Skeletal muscle tissue (tissue), 4 donors: ENCODE measurements around the gene MBD3L1. TPM values are rescaled to one million over a fixed set of nuclear protein-coding genes. Genes with fewer than 3 reads are reported as not detected.

Experiments used
- H3K27ac ChIP-seq: one replicate; pipeline ENCODE4 v1.7.0; 2013; ENCODE audit warnings: mild to moderate bottlenecking, low read depth, low read length, inconsistent platforms
- H3K27me3 ChIP-seq, 3 donors: one replicate each; pipeline ENCODE4 v1.7.0; 2013; ENCODE audit warnings: low read length in 3 of 3; ENCODE audit not compliant: control insufficient read depth in 3 of 3, insufficient read depth in 3 of 3
- H3K36me3 ChIP-seq, 3 donors: one replicate each; pipeline ENCODE4 v1.7.0; 2013; ENCODE audit warnings: low read length in 3 of 3; ENCODE audit not compliant: control insufficient read depth in 3 of 3, insufficient read depth in 3 of 3
- H3K4me1 ChIP-seq, 3 donors: one replicate each; pipeline ENCODE4 v1.7.0; 2013; ENCODE audit warnings: low read length in 3 of 3, mild to moderate bottlenecking in 3 of 3; ENCODE audit not compliant: control insufficient read depth in 3 of 3, insufficient read depth in 3 of 3
- H3K4me3 ChIP-seq, 3 donors: one replicate each; pipeline ENCODE4 v1.7.0; 2013; ENCODE audit warnings: low read length in 3 of 3
- H3K9ac ChIP-seq, 3 donors: one replicate each; pipeline ENCODE4 v1.7.0; 2013; ENCODE audit warnings: low read length in 3 of 3, mild to moderate bottlenecking in 3 of 3, moderate library complexity in 2 of 3, low read depth in 1 of 3
- H3K9me3 ChIP-seq, 3 donors: one replicate each; pipeline ENCODE4 v1.7.0; 2013; ENCODE audit warnings: low read length in 3 of 3; ENCODE audit not compliant: control insufficient read depth in 3 of 3
- total RNA-seq: library from RNA; depleted of rRNA; stranded (reverse); fragments of >200 nt; gene quantifications from one replicate; pipeline ENCODE4 v1.2.3, GENCODE V29; 2014
- donor health status: Osteomylitis.

MBD3L1 gene
- not detected for total RNA-seq

- H3K27ac ChIP-seq = peak within 1 kb of the TSS; percentile 96
- H3K36me3 ChIP-seq = peaks cover 16 to 25% (median 18%) of the 10 kb centered on the region in 3 donors
- H3K4me1 ChIP-seq = peaks cover 6 to 9% (median 6%) of the 10 kb centered on the region in 3 donors
- peak within 1 kb of the TSS; percentile 85 to 91 (median 89) for H3K4me3 ChIP-seq
- no peaks in the 10 kb centered on the region for H3K27me3 ChIP-seq
- H3K9me3 ChIP-seq = no peaks in the 10 kb centered on the region
- H3K9ac ChIP-seq = peak within 1 kb of the TSS; percentile 94 to 96 (median 95)
Observed at GRCh38 chr19:8832132-8833021, at the start of gene MBD3L1, which contains the start of gene ZNF558. Gene MBD3L1 (plus strand): TSS chr19:8832377. CDS start chr19:8842679, 10,302 bp downstream. Gene ZNF558 (minus strand): TSS chr19:8832304. CDS start chr19:8822659, 9,645 bp downstream.

GRCh38 chr19:8794823-8795222 lies 37.4 kb upstream of the MBD3L1 start:
- no peak overlapping the region for H3K27ac ChIP-seq
- H3K9me3 ChIP-seq = peaks cover 9 to 13% (median 9%) of the 10 kb centered on the region in 3 donors
- no peaks in the 10 kb centered on the region for H3K27me3 ChIP-seq
- H3K4me3 ChIP-seq = no peak overlapping the region
- no peaks in the 10 kb centered on the region for H3K4me1 ChIP-seq
- H3K9ac ChIP-seq = no peak overlapping the region
- H3K36me3 ChIP-seq = no peaks in the 10 kb centered on the region

GRCh38 chr19:8806661-8807060 lies 25.5 kb upstream of the MBD3L1 start:
- Histone ChIP-seq H3K36me3 (peaks cover 55 to 69% (median 65%) of the 10 kb centered on the region in 3 donors), H3K27ac (no peak overlapping the region), H3K27me3 (no peaks in the 10 kb centered on the region), H3K4me1 (no peaks in the 10 kb centered on the region), H3K9ac (no peak overlapping the region), H3K9me3 (peaks cover 44 to 63% (median 45%) of the 10 kb centered on the region in 3 donors), H3K4me3 (peak overlapping the region in 1 of 3 donors; percentile 55)

- peak overlapping the region in 1 of 3 donors; percentile 27 for H3K4me3 ChIP-seq
- no peak overlapping the region for H3K9ac ChIP-seq
- no peaks in the 10 kb centered on the region for H3K27me3 ChIP-seq
- H3K27ac ChIP-seq = no peak overlapping the region
- peaks cover 52 to 87% (median 71%) of the 10 kb centered on the region in 3 donors for H3K9me3 ChIP-seq
- no peaks in the 10 kb centered on the region for H3K4me1 ChIP-seq
- peaks cover 78 to 96% (median 82%) of the 10 kb centered on the region in 3 donors for H3K36me3 ChIP-seq
Observed at GRCh38 chr19:8811315-8812172, 20.6 kb upstream of the MBD3L1 start.

GRCh38 chr19:8814176-8814575 lies 18.0 kb upstream of the MBD3L1 start:
- Histone ChIP-seq H3K9me3 (peaks cover 38 to 78% (median 65%) of the 10 kb centered on the region in 3 donors), H3K27me3 (no peaks in the 10 kb centered on the region), H3K4me1 (no peaks in the 10 kb centered on the region), H3K4me3 (peak overlapping the region in 2 of 3 donors; percentile 30 to 33), H3K9ac (no peak overlapping the region), H3K27ac (no peak overlapping the region), H3K36me3 (peaks cover 73 to 97% (median 79%) of the 10 kb centered on the region in 3 donors)

- H3K4me3 ChIP-seq = peak overlapping the region in 1 of 3 donors; percentile 46
- no peak overlapping the region for H3K9ac ChIP-seq
- no peaks in the 10 kb centered on the region for H3K4me1 ChIP-seq
- H3K9me3 ChIP-seq = peaks cover 32 to 65% (median 53%) of the 10 kb centered on the region in 3 donors
- H3K36me3 ChIP-seq = peaks cover 77 to 98% (median 87%) of the 10 kb centered on the region in 3 donors
- H3K27ac ChIP-seq = no peak overlapping the region
- H3K27me3 ChIP-seq = no peaks in the 10 kb centered on the region
Observed at GRCh38 chr19:8815780-8816179, 16.4 kb upstream of the MBD3L1 start.

- H3K9me3 ChIP-seq = peaks cover 11 to 27% (median 16%) of the 10 kb centered on the region in 3 donors
- no peak overlapping the region for H3K27ac ChIP-seq
- no peak overlapping the region for H3K4me3 ChIP-seq
- no peaks in the 10 kb centered on the region for H3K27me3 ChIP-seq
- no peak overlapping the region for H3K9ac ChIP-seq
- H3K4me1 ChIP-seq = no peaks in the 10 kb centered on the region
- peaks cover 82 to 98% (median 89%) of the 10 kb centered on the region in 3 donors for H3K36me3 ChIP-seq
Observed at GRCh38 chr19:8820234-8820633, 11.9 kb upstream of the MBD3L1 start.

- no peaks in the 10 kb centered on the region for H3K27me3 ChIP-seq
- no peaks in the 10 kb centered on the region for H3K4me1 ChIP-seq
- H3K36me3 ChIP-seq = peaks cover 77 to 96% (median 82%) of the 10 kb centered on the region in 3 donors
- H3K9me3 ChIP-seq = peaks cover 2 to 14% (median 6%) of the 10 kb centered on the region in 3 donors
- H3K9ac ChIP-seq = no peak overlapping the region
- no peak overlapping the region for H3K4me3 ChIP-seq
- H3K27ac ChIP-seq = no peak overlapping the region
Observed at GRCh38 chr19:8821748-8822241, 10.4 kb upstream of the MBD3L1 start.

- H3K4me3 ChIP-seq = no peak overlapping the region
- H3K27ac ChIP-seq = no peak overlapping the region
- no peaks in the 10 kb centered on the region for H3K9me3 ChIP-seq
- H3K9ac ChIP-seq = no peak overlapping the region
- H3K4me1 ChIP-seq = peaks cover 2 to 4% (median 4%) of the 10 kb centered on the region in 3 donors
- peaks cover 60 to 81% (median 66%) of the 10 kb centered on the region in 3 donors for H3K36me3 ChIP-seq
- H3K27me3 ChIP-seq = no peaks in the 10 kb centered on the region
Observed at GRCh38 chr19:8826371-8826770, 5.8 kb upstream of the MBD3L1 start.
